ENCODE data around the gene HLA-F.

DNA sequence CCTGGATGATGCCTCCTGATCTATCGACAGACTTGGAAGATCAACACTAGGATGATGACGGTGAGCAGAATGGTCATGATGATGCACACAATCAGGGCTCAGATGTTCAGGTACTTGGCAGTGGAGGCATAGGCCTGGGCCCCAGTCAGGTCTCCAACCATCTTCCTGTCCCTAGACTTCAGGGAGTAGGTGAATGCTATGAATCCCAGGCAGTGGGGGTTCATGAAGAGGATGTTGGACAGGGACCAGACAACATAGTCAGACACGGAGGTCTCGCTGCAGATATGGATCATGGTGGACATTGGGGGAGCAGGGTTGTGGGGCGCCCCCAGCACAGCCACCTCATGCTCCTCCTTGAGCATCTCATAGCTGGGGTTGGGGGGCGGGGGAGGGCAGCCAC lies 27.5 kb downstream of the HLA-F start:
- no peak for TF ChIP-seq EZH2 (optimal IDR thresholded peaks at IDR 0.05; ENCODE audit: low read depth, low read length)
- TF ChIP-seq, protein P1, sequence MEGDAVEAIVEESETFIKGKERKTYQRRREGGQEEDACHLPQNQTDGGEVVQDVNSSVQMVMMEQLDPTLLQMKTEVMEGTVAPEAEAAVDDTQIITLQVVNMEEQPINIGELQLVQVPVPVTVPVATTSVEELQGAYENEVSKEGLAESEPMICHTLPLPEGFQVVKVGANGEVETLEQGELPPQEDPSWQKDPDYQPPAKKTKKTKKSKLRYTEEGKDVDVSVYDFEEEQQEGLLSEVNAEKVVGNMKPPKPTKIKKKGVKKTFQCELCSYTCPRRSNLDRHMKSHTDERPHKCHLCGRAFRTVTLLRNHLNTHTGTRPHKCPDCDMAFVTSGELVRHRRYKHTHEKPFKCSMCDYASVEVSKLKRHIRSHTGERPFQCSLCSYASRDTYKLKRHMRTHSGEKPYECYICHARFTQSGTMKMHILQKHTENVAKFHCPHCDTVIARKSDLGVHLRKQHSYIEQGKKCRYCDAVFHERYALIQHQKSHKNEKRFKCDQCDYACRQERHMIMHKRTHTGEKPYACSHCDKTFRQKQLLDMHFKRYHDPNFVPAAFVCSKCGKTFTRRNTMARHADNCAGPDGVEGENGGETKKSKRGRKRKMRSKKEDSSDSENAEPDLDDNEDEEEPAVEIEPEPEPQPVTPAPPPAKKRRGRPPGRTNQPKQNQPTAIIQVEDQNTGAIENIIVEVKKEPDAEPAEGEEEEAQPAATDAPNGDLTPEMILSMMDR (IDR thresholded peaks at IDR 0.05; ENCODE audit: low read length), result no peak
